Activated CD8-positive, alpha-beta T cell treated with anti-CD3 and anti-CD28 coated beads for 36 hours (primary cell): Measurements from ENCODE around the gene PLEKHJ1. TPM values are rescaled to one million over a fixed set of nuclear protein-coding genes. Genes with fewer than 3 reads are reported as not detected.
A peak's percentile ranks its signal among the peaks of the same experiment; 100 is the strongest.

Source experiments
- ATAC-seq: fragments of 200-7000 bp; cut with Tn5 transposase; one replicate; pipeline ENCODE4 v1.10.0; 2021; ENCODE audit warnings: mild to moderate bottlenecking, moderate library complexity
- CTCF ChIA-PET: fragments of 350-600 bp; sonication (Branson Sonifier 250); formaldehyde crosslinking; loops from one replicate; lab custom pipeline; 2021; ENCODE audit warnings: antibody characterized with exemption; lab: Charles Lee
- POLR2A ChIA-PET: fragments of 350-600 bp; sonication (Branson Sonifier 250); formaldehyde crosslinking; loops from one replicate; lab custom pipeline; 2021; ENCODE audit warnings: antibody characterized with exemption; lab: Charles Lee
- DNase-seq: peaks from one replicate; pipeline ENCODE4 v3.0.0-alpha.2; 2020
- H3K27ac Mint-ChIP-seq: one replicate; pipeline ENCODE4 v1.8.0; 2021; ENCODE audit warnings: mild to moderate bottlenecking, mixed read lengths
- H3K27me3 Mint-ChIP-seq: one replicate; pipeline ENCODE4 v1.8.0; 2021; ENCODE audit warnings: mixed read lengths
- H3K36me3 Mint-ChIP-seq: one replicate; pipeline ENCODE4 v1.8.0; 2021; ENCODE audit warnings: low read depth, mixed read lengths
- H3K4me1 Mint-ChIP-seq: one replicate; pipeline ENCODE4 v1.8.0; 2021; ENCODE audit warnings: low read depth, mixed read lengths
- H3K4me3 Mint-ChIP-seq: one replicate; pipeline ENCODE4 v1.8.0; 2021; ENCODE audit warnings: mild to moderate bottlenecking, moderate library complexity, mixed read lengths
- H3K9me3 Mint-ChIP-seq: one replicate; pipeline ENCODE4 v1.8.0; 2021; ENCODE audit warnings: mixed read lengths
- intact Hi-C: fragments of 100-400 bp; cut with micrococcal nuclease; formaldehyde crosslinking; loops from one replicate; pipeline ENCODE4 v1.10.0; 2022
- total RNA-seq, 2 experiments: library from RNA; stranded (reverse); gene quantifications; one replicate each; pipeline ENCODE4 v1.2.3, GENCODE V29; 2021
- TF ChIP-seq, protein P1 (sequence below): fragments of 200-600 bp; IDR thresholded peaks from one replicate; pipeline ENCODE4 v1.8.0; 2022; ENCODE audit warnings: antibody characterized with exemption, mild to moderate bottlenecking

The PLEKHJ1 gene
- total RNA-seq, 2 experiments from 2014 or later = 65.3 to 72.8 TPM

DNA sequence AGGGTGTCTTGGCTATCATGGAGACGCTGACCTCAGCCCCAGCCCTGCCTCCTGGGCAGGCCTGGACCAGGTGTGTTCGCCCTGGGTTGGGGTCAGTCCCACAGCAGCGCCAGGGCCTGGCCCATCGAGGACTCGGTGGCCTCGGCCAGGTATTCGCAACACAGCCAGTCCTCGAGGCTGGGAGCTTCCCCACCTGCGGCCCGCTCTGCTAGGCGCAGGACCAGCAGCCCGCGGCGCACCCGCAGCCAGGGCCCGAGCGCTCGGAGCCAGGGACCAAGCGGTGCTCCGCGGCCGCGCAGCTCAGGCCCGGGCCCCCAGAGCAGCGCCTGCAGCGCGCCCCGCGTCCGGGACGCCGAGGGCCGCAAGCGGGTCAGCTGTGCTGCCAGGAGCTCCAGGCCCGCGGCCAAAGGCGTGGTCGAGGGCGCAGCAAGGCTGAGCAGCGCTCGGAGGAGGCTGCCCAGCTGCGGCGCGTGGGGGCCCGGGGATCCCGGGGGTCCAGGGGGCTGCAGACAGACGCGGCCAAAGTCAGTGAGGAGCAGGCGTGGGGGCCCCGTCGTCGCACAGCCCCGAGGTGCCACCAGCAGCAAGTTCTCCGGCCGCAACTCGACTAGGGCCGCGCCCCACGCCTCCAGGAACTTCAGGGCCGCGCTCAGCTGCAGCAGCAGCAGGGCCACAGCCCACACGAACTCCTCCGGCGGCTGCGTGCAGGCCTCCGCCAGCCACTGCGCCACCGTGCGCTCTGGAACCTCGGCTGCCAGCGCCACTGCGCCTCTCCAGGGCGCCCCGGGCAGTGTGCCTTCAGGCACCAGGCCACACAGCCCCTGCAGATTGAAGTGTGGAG is 39.7 kb upstream of the PLEKHJ1 start:
- H3K27ac Mint-ChIP-seq = no peak overlapping the region
- peaks cover 31% of the 10 kb centered on the region for H3K4me1 Mint-ChIP-seq
- H3K36me3 Mint-ChIP-seq = peaks cover 34% of the 10 kb centered on the region
- DNase-seq = no peak
- TF ChIP-seq, protein P1, sequence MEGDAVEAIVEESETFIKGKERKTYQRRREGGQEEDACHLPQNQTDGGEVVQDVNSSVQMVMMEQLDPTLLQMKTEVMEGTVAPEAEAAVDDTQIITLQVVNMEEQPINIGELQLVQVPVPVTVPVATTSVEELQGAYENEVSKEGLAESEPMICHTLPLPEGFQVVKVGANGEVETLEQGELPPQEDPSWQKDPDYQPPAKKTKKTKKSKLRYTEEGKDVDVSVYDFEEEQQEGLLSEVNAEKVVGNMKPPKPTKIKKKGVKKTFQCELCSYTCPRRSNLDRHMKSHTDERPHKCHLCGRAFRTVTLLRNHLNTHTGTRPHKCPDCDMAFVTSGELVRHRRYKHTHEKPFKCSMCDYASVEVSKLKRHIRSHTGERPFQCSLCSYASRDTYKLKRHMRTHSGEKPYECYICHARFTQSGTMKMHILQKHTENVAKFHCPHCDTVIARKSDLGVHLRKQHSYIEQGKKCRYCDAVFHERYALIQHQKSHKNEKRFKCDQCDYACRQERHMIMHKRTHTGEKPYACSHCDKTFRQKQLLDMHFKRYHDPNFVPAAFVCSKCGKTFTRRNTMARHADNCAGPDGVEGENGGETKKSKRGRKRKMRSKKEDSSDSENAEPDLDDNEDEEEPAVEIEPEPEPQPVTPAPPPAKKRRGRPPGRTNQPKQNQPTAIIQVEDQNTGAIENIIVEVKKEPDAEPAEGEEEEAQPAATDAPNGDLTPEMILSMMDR = no peak
- POLR2A ChIA-PET = interaction anchor here (0.7 to 11.0 kb wide), 8 partner anchors 12 to 126 kb away, joined by 3 to 102 read pairs (median 3); partner anchors contain the start of genes AMH and JSRP1
- CTCF ChIA-PET = interaction anchor here (1.0 to 4.9 kb wide), 4 partner anchors 13 to 120 kb away, joined by 3 to 29 read pairs (median 8); partner anchors contain the start of gene PLEKHJ1
- H3K9me3 Mint-ChIP-seq = no peaks in the 10 kb centered on the region
- intact Hi-C loops = loop anchor here (5.0 kb wide), 1 partner anchor 116 kb away; no protein-coding TSS in a partner anchor
- H3K27me3 Mint-ChIP-seq = no peaks in the 10 kb centered on the region
- ATAC-seq = no peak
- H3K4me3 Mint-ChIP-seq = no peak overlapping the region

DNA sequence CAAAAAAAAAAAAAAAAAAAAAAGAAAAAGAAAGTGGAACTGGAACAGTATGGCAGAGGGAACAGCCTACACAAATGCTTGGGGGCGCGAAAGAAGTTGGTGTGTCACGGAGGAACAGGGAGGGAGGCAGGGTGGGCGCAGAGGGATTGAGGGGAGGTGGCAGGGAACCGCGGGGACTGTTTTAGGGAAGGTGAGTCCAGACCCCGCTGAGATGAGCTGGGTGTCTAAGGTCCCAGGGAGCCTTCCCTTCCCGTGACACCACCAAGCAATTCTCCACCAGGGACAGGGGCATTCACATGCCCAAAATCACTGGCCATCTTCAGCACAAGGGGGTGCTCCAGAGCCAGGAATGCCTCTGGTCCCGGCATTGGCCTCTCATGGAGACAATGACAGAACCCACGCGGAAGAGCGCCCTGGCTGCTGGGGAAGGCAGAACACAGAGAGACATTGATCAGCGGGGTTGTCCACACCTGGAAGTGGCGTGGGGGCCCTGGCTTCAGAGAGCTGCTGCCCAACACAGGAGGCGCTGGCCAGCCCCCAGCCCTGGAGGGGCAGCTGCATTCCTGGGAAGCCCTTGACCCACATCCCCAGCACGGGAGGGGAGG is 38.9 kb upstream of the PLEKHJ1 start:
- TF ChIP-seq, protein P1 = no peak
- Mint-ChIP-seq H3K27ac (peak overlapping the region; percentile 52), H3K4me3 (no peak overlapping the region), H3K27me3 (no peaks in the 10 kb centered on the region), H3K36me3 (peaks cover 36% of the 10 kb centered on the region), H3K4me1 (peaks cover 31% of the 10 kb centered on the region), H3K9me3 (no peaks in the 10 kb centered on the region)
- CTCF ChIA-PET = interaction anchor here (1.0 to 4.9 kb wide), 10 partner anchors 8 to 123 kb away, joined by 3 to 29 read pairs (median 6); partner anchors contain the start of genes PEAK3 and PLEKHJ1
- POLR2A ChIA-PET = interaction anchor here (0.7 to 11.0 kb wide), 7 partner anchors 13 to 127 kb away, joined by 3 to 102 read pairs (median 3); partner anchors contain the start of genes AMH and JSRP1
- DNase-seq = peak; percentile 60
- ATAC-seq = no peak
- intact Hi-C loops = loop anchor here (5.0 kb wide), 1 partner anchor 117 kb away; no protein-coding TSS in a partner anchor

DNA sequence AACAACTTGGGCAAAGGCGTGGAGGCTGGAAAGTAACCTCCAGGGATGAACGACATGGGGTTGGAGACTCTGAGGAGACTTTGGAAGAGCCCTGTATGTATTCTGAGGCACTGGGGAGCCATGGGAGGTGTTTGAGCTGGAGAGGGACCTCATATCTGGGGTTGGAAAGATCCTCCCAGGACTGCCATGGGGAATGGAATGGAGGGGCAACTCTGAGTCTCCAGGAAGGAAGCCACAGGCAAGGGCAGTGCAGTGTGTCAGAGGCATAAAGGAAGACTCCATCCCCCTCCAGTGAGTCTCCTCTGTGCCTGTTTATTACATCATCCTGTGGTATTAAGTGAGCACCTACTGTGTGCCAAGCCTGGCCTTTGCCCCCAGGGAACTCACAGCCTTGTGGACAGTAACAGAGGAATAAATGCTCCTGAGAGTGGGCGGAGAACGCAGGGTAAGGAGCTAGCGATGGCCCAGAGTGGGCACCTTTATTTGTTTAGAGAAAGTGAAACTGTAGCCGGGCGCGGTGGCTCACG is 38.1 kb upstream of the PLEKHJ1 start:
- peaks cover 31% of the 10 kb centered on the region for H3K4me1 Mint-ChIP-seq
- peak overlapping the region; percentile 86 for H3K27ac Mint-ChIP-seq
- DNase-seq (no peak), ATAC-seq (no peak)
- ChIA-PET CTCF (interaction anchor here (1.0 to 4.9 kb wide), 14 partner anchors 9 to 122 kb away, joined by 3 to 29 read pairs (median 6); partner anchors contain the start of genes PEAK3 and PLEKHJ1), POLR2A (interaction anchor here (0.7 to 11.0 kb wide), 8 partner anchors 14 to 128 kb away, joined by 3 to 102 read pairs (median 4); partner anchors contain the start of genes AMH and JSRP1)
- intact Hi-C loops = no loop called here
- H3K4me3 Mint-ChIP-seq = peak overlapping the region; percentile 85
- TF ChIP-seq, protein P1 = no peak
- no peaks in the 10 kb centered on the region for H3K27me3 Mint-ChIP-seq
- no peaks in the 10 kb centered on the region for H3K9me3 Mint-ChIP-seq
- peaks cover 42% of the 10 kb centered on the region for H3K36me3 Mint-ChIP-seq

DNA sequence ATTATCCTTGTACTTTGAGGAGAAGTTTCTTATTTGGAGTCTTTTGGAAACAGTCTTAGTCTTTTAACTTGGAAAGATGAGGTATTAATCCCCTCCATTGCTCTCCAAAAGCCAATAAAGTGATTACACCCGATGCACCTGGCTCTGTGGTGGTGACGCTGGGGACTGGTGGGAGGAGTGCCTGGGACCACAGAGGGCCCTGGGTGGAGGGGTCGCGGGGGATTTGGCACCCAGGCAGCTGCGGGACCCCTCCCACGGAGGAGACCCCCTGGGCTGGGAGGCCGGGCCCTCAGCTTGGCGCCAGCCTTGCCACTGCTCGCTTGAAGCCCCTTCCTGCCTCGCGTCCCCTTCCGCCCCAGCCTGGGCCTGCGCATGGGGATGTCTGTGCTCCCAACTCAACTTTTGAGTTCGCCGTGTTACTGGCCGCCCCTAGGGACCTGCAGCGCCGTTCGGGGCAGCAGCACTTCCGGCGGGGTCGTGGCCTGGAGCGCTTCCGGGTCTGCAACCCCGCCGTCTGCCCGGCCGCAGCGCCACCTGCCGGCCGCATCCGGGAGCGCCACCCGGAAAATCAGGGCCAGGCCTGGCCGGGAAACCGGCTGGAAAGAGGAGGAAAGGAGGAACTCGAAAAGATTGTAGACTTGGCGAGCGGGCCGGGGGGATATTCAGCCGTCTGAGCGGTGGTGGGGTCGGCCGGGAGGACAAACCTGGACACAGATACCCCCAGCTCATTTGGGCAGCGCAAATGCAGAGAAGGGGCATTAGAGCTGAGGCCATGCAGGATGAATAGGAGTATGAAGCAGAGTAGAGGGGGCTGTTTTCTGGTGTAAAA is 37.4 kb upstream of the PLEKHJ1 start:
- Mint-ChIP-seq H3K9me3 (no peaks in the 10 kb centered on the region), H3K36me3 (peaks cover 42% of the 10 kb centered on the region), H3K27me3 (no peaks in the 10 kb centered on the region), H3K27ac (peak overlapping the region; percentile 86), H3K4me3 (peak overlapping the region; percentile 85), H3K4me1 (peaks cover 32% of the 10 kb centered on the region)
- TF ChIP-seq, protein P1 = peak; percentile 95
- intact Hi-C loops = no loop called here
- DNase-seq (peak; percentile 92), ATAC-seq (peak; percentile 67)
- CTCF ChIA-PET = interaction anchor here (0.6 to 4.9 kb wide), 15 partner anchors 9 to 121 kb away, joined by 3 to 29 read pairs (median 6); partner anchors contain the start of genes PEAK3 and PLEKHJ1
- POLR2A ChIA-PET = interaction anchor here (0.5 to 11.0 kb wide), 9 partner anchors 10 to 119 kb away, joined by 3 to 102 read pairs (median 4); partner anchors contain the start of genes AMH and JSRP1
